ENCODE results near the gene ZER1.
"Not testable (repeated sequence)": the region's sequence is repeated elsewhere in the genome, so short reads cannot be mapped to it uniquely, and the experiment has no call there.

The ZER1 gene

DNA sequence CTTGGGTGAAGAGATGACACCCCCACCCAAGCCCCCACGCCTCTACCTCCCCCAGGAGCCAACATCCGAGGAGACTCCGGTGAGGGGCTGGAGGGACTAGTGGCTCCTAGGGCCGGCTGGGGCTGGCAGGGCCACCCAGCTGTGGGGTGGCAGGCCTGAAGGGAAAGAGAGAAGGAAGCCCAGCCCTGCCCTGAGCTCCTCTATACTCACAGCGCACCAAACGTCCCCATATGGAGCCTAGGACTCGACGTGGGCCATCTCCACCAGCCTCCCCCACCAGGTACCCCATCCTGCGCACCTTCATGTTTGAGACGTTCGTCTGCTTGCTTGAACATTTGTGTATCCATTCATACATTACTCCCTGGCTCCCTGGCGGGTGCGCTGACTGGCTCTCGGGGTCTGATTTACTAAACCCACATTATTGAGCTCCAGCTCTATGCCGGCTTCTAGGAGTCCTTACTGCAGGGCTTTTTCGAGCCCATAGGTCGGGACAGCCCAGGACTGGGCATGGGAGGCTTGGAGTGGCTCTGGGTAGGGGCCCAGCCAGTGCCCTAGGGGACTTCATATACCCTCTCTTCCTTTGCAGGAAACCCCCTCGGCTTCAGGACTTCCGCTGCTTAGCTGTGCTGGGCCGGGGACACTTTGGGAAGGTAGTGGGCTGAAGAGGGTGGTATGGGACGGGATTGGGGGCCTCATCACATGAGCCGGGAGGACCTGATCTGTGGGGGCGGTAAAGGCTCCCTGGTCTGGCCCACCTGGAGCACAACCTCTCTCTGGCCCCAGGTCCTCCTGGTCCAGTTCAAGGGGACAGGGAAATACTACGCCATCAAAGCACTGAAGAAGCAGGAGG, 56.9 kb downstream of the ZER1 start:
- no peak for DNase-seq (ENCODE audit: low read depth)

DNA sequence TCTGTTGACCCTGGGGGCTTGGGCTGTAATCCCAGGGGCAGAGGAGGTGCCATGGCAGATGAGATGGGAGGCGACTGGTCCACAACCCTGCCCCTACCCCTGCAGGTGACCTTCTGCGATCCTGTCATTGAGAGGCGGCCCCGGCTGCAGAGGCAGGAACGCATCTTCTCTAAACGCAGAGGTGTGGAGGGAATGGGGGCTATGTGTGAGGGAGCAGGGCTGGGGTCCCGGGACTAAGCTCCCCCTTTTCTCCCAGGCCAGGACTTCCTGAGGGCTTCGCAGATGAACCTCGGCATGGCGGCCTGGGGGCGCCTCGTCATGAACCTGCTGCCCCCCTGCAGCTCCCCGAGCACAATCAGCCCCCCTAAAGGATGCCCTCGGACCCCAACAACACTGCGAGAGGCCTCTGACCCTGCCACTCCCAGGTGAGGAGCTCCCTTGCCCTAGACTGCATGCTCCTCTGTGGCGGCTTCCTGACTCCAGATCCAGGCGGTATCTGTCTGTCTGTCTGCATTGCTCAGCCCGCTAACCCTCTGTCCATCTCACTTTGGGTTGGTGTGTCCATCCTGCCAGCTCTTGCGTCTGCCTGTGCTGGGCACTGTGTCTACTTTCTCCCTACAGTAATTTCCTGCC, 57.7 kb downstream of the ZER1 start:
- no peak for DNase-seq (ENCODE audit: low read depth)

DNA sequence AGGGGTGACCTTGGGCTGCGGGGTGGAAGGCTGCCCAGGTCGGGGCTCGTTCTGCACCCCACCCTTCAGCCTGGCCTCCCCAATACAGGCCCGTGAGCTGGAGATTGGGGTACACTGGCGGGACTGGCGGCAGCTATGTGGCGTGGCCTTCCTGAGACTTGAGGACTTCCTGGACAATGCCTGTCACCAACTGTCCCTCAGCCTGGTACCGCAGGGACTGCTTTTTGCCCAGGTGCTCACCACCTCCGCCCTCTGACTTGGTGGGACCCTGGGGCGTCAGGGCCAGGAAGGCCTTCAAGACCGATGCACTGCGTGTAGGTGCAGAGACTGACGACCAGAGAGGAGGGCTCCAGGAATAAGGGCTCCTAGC, 58.3 kb downstream of the ZER1 start:
- no peak for DNase-seq (ENCODE audit: low read depth)

DNA sequence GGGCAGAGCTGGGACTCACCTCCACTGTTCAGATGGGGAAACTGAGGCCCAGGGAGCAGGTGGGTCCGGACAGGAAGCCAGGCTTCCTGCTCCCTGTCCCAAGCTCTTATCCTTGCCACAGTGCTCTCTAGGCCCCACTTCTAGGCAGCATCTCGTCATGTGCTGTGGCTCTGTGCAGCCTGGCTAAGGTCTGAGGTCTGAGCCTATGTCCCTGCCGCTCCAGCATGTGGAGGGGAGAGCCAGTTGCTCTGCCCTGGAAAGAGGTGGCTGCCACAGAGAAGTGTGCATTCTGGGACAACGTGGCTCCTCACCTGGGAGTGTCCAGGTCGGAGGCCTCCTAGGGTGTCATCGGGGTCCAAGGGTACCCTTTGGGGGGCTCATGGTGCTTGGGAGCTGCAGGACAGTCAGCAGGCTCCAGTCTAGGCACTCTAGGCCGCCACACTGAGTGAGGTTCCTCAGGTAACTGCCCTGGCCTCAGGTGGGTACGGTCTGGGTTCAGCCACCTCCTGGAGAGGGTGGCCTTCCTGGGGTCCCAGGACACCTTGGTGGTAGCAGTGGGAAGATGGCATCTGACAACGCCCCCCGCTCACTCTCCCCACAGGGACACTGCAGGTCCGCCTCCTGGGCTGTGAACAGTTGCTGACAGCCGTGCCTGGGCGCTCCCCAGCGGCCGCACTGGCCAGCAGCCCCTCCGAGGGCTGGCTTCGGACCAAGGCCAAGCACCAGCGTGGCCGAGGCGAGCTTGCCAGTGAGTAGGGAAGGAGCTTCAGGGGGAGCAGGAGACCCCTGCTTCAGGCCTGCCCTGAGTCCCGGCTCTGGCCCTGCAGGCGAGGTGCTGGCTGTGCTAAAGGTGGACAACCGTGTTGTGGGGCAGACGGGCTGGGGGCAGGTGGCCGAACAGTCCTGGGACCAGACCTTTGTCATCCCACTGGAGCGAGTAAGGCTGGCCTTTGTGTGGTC, 59.0 kb downstream of the ZER1 start:
- DNase-seq (ENCODE audit: low read depth), result no peak

DNA sequence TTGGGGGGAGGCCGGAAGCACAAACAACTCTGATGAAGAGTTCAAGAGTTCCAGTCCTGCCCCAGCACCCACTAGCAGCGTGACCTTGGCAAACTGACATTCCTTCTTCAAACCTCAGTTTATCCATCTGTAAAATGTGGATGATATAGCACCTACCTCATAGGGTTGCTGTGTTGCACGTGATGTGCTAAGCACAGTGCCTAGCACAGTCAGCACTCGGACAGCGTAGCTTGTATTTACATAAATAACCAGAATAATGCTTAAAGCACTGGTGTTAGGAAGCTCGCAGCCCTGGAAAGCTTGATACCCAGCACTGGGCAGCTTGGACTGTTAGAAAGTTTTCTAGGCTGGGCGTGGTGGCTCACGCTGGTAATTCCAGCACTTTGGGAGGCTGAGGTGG, 64.3 kb downstream of the ZER1 start:
- DNase-seq (ENCODE audit: low read depth), result no peak

DNA sequence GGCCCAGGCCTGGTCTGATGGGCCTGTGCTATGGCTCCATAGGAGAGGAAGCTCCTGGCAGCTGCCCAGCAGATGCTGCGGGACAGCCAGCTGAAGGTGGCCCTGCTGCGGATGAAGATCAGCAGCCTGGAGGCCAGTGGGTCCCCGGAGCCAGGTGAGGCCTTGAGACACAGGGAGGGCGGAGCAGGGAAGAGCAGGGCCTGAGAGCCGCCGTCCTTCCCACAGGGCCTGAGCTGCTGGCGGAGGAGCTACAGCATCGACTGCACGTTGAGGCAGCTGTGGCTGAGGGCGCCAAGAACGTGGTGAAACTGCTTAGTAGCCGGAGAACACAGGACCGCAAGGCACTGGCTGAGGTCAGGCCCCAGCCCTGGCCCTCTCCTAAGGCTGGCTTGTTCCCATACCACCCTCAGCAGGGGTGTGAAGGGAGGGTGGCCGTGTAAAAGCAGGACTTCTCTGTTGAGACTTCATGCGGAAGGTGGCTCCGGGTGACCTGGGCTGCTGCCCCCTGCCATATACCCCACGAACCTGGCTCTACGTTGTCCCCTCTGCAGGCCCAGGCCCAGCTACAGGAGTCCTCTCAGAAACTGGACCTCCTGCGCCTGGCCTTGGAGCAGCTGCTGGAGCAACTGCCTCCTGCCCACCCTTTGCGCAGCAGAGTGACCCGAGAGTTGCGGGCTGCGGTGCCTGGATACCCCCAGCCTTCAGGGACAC, 64.9 kb downstream of the ZER1 start:
- DNase-seq (ENCODE audit: low read depth), result no peak

DNA sequence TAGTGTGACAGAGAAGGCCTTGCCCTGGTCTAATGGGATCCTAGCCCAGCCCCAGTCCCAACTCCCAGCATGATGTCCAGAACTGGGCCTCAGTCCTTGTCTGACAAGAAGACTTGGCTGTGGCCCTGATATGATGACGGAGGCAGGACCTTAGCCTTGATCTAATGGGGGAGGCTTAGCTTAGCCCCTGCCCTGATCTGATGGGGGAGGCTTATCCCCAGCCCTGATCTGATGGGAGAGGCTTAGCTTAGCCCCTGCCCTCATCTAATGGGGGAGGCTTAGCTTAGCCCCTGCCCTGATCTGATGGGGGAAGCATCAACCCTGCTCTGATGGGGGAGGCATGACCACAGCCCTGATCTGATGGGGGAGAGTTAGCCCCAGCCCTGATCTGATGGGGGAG, 65.7 kb downstream of the ZER1 start:
- no peak for DNase-seq (ENCODE audit: low read depth)

DNA sequence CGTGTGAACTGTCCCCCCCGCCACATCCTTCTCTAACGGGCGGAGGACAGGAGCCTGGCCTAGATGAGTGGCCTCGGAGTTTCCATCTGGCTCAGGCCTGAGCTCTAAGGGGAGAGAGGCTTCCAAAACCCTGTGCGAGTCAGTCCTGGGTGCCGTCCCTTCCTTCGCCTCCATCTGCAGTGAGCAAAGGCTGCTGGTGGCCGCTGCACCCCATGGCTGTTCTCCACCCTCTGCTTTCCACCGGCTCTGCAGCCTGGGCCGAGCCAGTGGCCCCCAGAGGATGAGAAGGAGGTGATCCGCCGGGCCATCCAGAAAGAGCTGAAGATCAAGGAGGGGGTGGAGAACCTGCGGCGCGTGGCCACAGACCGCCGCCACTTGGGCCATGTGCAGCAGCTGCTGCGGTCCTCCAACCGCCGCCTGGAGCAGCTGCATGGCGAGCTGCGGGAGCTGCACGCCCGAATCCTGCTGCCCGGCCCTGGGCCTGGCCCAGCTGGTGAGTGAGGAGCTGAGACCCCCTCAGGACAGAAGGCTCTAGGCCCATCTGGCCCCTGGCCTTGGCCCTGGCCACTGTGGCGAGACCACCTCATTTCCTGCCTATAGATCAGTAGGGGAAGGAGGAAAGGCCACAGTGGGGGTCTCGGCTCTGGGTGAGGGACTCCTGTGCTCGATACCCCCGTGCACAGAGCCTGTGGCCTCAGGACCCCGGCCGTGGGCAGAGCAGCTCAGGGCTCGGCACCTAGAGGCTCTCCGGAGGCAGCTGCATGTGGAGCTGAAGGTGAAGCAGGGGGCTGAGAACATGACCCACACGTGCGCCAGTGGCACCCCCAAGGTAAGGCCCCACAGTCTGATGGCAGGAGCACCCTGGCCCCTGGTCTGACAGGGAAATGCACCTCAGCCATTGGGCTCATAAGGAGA, 66.4 kb downstream of the ZER1 start:
- DNase-seq (ENCODE audit: low read depth), result no peak

DNA sequence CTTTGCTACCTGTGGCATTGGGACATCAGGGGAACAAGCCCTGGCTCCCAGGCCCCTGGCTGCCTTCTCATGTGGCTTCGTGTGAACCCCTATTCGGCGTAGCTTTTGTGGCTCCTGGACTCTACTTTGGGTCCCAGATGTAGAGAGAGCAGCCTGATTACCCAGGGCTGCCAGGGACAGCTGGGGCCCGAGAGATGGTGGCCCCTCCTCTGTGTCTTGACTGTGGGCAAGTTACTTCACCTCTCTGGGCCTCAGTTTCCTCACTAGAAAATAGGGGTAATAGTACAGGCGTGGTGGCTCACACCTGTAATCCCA, 67.4 kb downstream of the ZER1 start:
- DNase-seq (ENCODE audit: low read depth), result no peak

DNA sequence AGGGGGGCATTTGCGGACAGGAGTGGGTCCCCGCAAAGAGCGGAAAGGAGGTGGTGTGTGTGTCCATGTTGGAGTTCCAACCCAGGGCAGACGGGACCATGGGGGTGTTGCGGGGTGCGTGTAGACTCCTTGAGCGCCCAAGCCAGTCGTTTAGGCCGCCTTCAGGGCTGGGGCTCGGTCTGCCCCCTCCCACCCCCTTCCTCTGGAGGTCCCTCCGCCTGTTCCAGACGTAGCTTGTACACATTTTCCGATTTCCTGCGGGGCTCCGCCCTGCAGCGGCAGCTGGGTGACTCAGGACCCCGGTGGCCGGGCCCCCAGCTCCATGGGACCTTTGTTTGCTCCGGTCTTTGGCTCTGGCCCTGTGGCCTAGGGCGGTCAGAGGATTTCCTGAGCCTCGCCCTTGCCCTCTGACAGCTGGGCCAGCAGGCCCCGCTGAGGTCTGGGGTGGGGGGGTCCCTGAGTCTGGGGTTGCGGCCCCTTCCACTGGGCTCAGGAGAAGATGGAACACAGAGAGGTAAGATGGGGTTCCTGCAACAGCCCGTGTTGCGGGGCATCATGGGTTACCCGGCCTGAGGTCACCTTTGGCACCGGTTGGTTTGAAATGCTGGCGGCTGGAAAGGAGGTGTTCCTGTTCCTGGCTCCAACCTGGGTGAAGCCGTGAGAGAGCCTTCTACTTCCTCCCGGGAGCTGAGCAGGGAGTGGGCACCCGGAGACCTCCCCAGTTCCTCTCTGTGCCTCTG, 67.9 kb downstream of the ZER1 start:
- no peak for DNase-seq (ENCODE audit: low read depth)

DNA sequence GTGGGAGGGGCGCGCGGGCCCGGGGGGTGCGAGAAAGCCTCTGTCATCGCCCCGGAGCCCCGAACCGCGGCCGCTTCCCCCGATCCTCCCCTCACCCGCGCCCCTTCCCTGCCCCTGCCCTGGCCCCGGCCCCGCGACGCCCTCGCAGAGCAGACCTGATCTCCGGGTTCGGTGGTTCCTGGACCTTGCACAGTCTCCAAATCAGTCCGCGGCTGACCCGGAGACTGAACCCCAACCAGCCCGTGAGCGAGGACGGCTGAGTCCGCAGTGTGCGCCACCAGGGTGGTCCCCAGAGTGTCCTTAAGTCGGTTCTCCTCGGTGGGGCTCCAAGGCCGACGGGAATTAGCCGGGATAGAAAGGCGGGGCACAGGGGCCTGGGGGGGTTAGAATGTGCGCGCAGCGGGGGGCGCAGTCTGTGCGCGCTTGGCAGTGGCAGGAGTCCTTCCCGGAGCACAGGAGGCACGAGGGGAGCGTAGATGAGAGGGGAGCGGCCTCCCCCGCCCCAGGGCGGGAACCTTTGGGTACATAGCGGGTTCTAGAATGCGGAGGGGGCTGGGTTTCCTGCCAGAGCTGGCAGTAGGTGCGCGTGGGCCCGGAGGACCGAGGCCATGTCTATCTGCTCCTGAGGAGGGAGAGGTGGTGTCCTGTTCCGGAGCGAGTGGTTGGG, 68.6 kb downstream of the ZER1 start:
- DNase-seq (ENCODE audit: low read depth), result no peak

DNA sequence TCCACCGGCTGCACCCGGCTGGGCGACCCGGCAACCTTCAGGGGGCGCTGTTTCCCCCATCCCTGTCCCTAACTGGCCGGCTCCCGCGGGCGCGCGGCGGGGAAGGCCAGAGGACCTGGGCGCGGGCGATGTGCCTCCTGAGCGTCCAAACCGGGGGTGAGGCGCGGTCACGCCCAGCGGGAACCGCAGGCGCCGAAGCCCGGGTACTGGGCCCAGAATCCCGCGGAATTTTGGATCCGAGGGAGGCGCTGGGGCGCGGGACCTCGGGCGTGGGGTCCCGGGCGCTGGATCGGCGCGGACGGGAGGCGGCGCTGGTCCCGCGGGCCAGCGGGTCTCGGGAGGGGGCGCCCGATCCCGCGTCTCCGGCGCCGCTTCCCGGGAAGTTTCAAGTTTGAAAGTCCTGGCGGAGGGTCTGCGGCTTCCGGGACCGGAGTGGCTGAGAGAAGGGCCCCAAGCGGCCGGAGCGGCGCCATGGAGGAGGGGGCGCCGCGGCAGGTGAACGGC, 69.2 kb downstream of the ZER1 start, which contains the start of gene PKN3:
PKN3 (plus strand) TSS at position 59 of the 504 bp plus-strand sequence; CDS start at position 472, 413 bp downstream.
- DNase-seq (ENCODE audit: low read depth), result no peak

DNA sequence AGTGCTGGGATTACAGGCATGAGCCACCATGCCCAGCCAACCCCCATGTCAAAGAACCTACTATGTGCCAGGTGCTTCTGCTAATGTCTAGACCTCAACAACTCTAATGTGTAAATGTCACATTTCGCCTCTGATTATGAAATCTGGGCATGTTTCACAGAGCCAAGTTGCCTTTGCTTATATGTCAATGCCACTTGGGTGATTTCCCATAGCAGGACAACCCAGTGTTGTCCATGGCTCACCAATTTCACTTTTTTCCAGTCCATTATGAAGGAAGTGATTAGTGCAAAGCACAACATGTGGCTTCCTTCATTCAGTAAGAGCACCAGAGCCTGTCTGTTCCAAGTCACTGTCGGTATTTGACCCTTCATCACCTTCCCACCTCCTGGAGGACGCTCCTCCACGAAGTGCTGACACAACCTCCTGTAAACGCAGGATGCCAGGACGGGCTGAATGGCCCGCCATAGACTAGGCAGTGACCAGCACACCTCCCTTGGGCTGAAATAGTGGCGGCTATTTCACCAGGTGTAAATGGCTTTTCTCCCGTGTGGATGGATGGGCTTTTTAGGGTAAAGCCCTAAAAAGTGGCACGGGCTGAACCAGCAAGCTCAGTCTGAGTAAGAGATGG, 70.4 kb downstream of the ZER1 start:
- DNase-seq (ENCODE audit: low read depth), result no peak

DNA sequence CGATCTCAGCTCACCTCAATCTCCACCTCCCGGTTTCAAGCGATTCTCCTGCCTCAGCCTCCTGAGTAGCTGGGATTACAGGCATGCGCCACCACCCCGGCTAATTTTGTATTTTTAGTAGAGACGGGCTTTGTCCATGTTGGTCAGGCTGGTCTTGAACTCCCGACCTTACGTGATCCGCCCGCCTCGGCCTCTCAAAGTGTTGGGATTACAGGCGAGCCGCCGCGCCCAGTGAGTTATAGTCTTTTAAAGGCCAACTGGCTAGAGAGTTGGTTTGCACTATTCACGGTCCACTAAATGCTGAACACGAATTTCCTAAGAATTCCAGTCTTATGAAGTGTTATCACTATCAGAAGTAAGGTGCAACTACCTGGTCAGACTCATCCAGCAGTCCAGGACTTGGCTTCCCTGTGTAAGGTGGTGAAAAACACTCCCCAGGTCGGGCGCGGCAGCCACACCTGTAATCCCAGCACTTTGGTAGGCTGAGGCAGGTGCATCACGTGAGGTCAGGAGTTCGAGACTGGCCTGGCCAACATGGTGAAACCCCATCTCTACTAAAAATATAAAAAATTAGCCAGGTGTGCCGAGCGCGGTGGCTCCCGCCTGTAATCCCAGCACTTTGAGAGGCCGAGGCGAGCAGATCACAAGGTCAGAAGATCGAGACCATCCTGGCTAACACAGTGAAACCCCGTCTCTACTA, 72.5 kb downstream of the ZER1 start:
- DNase-seq (ENCODE audit: low read depth), result not testable (repeated sequence)

DNA sequence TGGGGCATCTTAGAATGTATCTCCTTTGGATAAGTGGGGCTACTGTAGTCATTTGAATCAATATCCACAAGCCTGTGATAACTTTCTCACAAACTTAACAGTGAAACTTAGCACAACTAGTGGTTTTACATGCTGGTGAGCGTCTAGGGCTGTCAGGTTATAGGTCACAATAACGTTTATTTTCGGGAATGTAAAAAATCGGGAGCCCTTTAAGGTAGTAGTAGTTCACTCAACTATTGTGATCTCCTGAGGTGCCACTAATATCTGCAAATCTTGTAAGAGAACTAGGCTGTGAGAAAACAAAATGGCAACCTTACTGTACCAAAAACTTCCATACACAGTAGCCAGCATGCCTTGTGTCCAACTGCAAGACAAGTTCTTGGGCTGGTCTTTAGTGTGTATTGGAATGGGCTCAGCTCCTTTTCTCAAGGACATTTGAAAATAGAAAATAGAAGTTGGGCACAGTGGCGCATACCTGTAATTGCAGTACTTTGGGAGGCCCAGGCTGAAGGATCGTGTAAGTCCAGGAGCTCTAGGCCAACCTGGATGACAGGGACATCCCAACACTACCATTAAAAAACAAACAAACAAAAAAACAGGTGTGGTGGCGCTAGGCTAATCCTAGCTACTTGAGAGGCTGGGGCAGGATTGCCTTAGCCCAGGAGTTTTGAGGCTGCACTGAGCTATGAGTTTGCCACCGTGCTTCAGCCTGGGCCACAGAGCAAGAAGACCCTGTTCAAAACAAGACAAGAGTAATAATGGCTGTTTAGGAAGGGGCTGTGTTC, 74.6 kb downstream of the ZER1 start:
- no peak for DNase-seq (ENCODE audit: low read depth)

DNA sequence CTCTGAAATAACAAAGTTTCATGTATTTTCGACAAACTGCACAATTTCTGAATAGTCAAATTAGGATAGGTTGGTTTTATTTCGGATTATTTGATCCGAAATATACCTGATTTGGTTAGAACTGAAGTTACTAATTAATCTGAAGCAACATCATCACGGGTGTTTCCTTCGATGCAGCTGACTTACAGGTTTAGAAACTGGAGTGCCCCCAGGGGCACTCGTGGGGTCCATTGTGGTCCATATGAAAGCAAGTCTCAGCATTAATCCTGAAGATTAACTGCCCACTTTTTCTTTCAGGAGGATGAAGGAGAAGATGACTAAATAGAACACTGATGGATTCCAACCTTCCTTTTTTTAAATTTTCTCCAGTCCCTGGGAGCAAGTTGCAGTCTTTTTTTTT, 77.4 kb downstream of the ZER1 start:
- no peak for DNase-seq (ENCODE audit: low read depth)

DNA sequence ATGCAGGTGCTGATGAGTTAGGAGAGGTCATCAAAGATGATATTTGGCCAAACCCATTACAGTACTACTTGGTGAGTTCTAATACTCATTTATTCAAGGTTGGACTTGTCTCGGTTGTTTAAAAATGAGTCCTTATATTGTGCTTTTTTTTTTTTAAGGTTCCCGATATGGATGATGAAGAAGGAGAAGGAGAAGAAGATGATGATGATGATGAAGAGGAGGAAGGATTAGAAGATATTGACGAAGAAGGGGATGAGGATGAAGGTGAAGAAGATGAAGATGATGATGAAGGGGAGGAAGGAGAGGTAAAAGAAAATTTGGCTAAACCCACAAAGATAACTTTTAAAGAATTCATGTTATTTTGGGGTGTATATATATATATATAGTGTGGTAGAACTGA, 78.0 kb downstream of the ZER1 start:
- not testable (repeated sequence) for DNase-seq (ENCODE audit: low read depth)

DNA sequence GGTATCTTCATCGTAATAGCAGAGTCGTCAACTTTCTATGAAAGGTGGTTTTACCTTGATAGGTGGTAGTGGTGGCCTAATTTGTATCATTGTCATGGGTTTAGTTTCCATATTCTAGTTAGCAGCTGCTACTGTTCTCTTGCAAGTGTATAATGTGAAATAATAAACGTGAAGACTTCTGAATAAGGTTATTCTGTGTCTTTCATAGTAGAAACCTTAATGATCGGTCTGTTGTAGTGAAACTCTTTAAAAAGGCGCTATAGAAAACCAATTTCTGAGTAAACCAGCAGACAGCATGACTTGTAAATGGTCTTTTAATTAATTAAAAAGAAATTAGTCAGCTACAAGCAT, 81.1 kb downstream of the ZER1 start:
- no peak for DNase-seq (ENCODE audit: low read depth)
